Panc1 (cell line): Measurements from ENCODE around the gene HOXA5. TPM values are rescaled to one million over a fixed set of nuclear protein-coding genes. Genes with fewer than 3 reads are reported as not detected.

ENCODE experiments used
- ATAC-seq: fragments of 200-7000 bp; cut with Tn5 transposase; 2 replicates; pipeline ENCODE4 v1.9.1; 2020; ENCODE audit warnings: mild to moderate bottlenecking, moderate library complexity
- BruUV-seq: library from RNA; stranded (reverse); fragments of 400-500 nt; replicated peaks from 2 replicates; lab custom pipeline; 2021; lab: Mats Ljungman, UMichigan
- CTCF ChIA-PET: fragments of 300-600 bp; sonication (Branson Sonifier 250); formaldehyde crosslinking; loops from one replicate; lab custom pipeline; 2022; ENCODE audit warnings: antibody characterized with exemption; lab: Charles Lee
- POLR2A ChIA-PET: fragments of 300-600 bp; sonication (Branson Sonifier 250); formaldehyde crosslinking; loops from one replicate; lab custom pipeline; 2022; ENCODE audit warnings: antibody characterized with exemption; lab: Charles Lee
- DNase-seq: peaks from one replicate; pipeline ENCODE4 v3.0.0-alpha.2; 2010; ENCODE audit warnings: low read depth, low spot score
- H3K27ac ChIP-seq: 2 replicates; pipeline ENCODE4 v1.5.1; 2011; ENCODE audit warnings: mild to moderate bottlenecking, low read length, inconsistent platforms
- H3K27me3 ChIP-seq: fragments of 200-500 bp; sonication (Bioruptor generic); 2 replicates; pipeline ENCODE4 v1.6.0; 2014; ENCODE audit warnings: low read length, inconsistent platforms; ENCODE audit not compliant: control insufficient read depth, insufficient read depth
- H3K36me3 ChIP-seq: fragments of 200-500 bp; sonication (Bioruptor generic); 2 replicates; pipeline ENCODE4 v1.5.1; 2014; ENCODE audit warnings: inconsistent platforms, mild to moderate bottlenecking, low read length, moderate library complexity; ENCODE audit not compliant: control insufficient read depth, insufficient read depth
- H3K4me1 ChIP-seq: 2 replicates; pipeline ENCODE4 v1.5.1; 2011; ENCODE audit warnings: inconsistent platforms, mild to moderate bottlenecking, low read length, moderate library complexity; ENCODE audit not compliant: control insufficient read depth, insufficient read depth
- H3K4me3 ChIP-seq, 2 experiments: 2 replicates each; pipeline ENCODE4 v1.5.1; 2011 to 2012; ENCODE audit warnings: low read depth in 2 of 2, low read length in 2 of 2, mild to moderate bottlenecking in 2 of 2, inconsistent platforms in 1 of 2, moderate library complexity in 1 of 2
- H3K9me3 ChIP-seq: fragments of 200-500 bp; sonication (Bioruptor generic); 2 replicates; pipeline ENCODE4 v1.5.1; 2014; ENCODE audit warnings: low read depth, mild to moderate bottlenecking, inconsistent platforms, low read length, moderate library complexity; ENCODE audit not compliant: control insufficient read depth, insufficient read depth
- POLR2AphosphoS5 ChIP-seq: IDR thresholded peaks from 2 replicates; pipeline ENCODE4 v1.6.1; 2012; ENCODE audit warnings: mild to moderate bottlenecking, low read depth, low read length, moderate library complexity
- REST ChIP-seq, 2 experiments: IDR thresholded peaks; 2 replicates each; pipeline ENCODE4 v1.6.1; 2011 to 2012; ENCODE audit warnings: low read depth in 2 of 2, control low read depth in 1 of 2, low read length in 1 of 2, mild to moderate bottlenecking in 1 of 2, moderate library complexity in 1 of 2; ENCODE audit not compliant: insufficient read depth in 1 of 2
- SIN3A ChIP-seq: IDR thresholded peaks from 2 replicates; pipeline ENCODE4 v1.6.1; 2012; ENCODE audit warnings: low read depth, mild to moderate bottlenecking, low read length, moderate library complexity, borderline replicate concordance; ENCODE audit not compliant: insufficient read depth
- TCF7L2 ChIP-seq: IDR thresholded peaks from 2 replicates; pipeline ENCODE4 v1.6.1; 2011; ENCODE audit warnings: mild to moderate bottlenecking, low read depth, low read length, inconsistent platforms
- in situ Hi-C: cut with HindIII; loops from 2 replicates; pipeline ENCODE4 v1.10.0; 2016; ENCODE audit warnings: low sequenced_read_pairs, low pct_unique_long_range_greater_than_20kb
- intact Hi-C: fragments of 100-400 bp; cut with micrococcal nuclease; formaldehyde crosslinking; loops from one replicate; pipeline ENCODE4 v1.10.0; 2022; ENCODE audit not compliant: unreplicated experiment
- total RNA-seq: library from RNA; stranded (reverse); gene quantifications from one replicate; pipeline ENCODE4 v1.2.1, GENCODE V29; 2021; ENCODE audit not compliant: unreplicated experiment
- TF ChIP-seq, protein P1 (sequence below): fragments of 450-650 bp; IDR thresholded peaks from 2 replicates; pipeline ENCODE4 v1.5.1; 2017; ENCODE audit warnings: mild to moderate bottlenecking

Gene HOXA5
- total RNA-seq, 1 experiment from 2014 or later: 3.9 TPM

DNA sequence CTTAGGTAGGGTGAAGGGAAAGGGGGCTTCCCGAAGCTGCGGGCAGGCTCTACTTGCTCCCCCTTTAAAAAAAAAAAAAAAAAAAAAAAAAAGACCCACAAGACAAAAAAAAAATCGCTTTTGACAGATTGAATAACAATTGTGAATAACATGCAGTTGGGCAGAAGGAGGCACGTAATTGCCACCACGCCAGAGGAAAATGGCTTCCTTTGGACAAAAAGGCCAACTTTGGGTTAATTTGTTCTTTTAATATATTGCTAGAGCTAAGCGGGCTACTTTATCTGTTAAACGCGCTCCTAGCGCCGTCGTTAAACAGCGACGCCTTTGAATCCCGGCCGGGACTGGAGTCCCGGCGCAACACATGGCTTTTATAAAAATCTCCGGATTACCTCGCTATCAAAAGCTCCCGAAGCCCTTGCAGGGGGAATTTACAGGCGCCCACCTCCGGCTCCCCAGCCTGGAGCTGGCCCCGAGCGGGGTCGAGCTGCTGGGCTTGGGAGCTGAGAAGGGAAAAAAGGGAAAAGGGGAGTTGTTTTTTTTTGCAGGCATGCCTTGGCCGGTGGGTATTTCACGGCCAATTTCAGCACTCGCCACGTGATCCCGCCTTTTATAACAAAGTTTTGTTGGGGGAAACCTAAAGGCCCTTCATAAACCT is 40.3 kb upstream of the HOXA5 start:
- no peaks in the 10 kb centered on the region for H3K27me3 ChIP-seq
- POLR2A ChIA-PET: interaction anchor here (0.7 kb wide), 1 partner anchor 35 kb away, joined by 5 read pairs; no protein-coding TSS in a partner anchor

More for the DNA sequence above, 40.3 kb upstream of the HOXA5 start:
- in situ Hi-C loops: no loop called here
- Histone ChIP-seq H3K27ac (peak overlapping the region; percentile 71), H3K36me3 (no peaks in the 10 kb centered on the region), H3K4me1 (peaks cover 22% of the 10 kb centered on the region), H3K9me3 (no peaks in the 10 kb centered on the region), H3K4me3 (peak overlapping the region; percentile 53 to 88)
- no peak for ATAC-seq
- CTCF ChIA-PET: interaction anchor here (0.5 to 0.7 kb wide), 3 partner anchors 293 to 912 kb away, joined by 3 to 13 read pairs (median 7); no protein-coding TSS in a partner anchor
- BruUV-seq: no TSS peak
- TF ChIP-seq POLR2AphosphoS5: no peak
- TF ChIP-seq, protein P1, sequence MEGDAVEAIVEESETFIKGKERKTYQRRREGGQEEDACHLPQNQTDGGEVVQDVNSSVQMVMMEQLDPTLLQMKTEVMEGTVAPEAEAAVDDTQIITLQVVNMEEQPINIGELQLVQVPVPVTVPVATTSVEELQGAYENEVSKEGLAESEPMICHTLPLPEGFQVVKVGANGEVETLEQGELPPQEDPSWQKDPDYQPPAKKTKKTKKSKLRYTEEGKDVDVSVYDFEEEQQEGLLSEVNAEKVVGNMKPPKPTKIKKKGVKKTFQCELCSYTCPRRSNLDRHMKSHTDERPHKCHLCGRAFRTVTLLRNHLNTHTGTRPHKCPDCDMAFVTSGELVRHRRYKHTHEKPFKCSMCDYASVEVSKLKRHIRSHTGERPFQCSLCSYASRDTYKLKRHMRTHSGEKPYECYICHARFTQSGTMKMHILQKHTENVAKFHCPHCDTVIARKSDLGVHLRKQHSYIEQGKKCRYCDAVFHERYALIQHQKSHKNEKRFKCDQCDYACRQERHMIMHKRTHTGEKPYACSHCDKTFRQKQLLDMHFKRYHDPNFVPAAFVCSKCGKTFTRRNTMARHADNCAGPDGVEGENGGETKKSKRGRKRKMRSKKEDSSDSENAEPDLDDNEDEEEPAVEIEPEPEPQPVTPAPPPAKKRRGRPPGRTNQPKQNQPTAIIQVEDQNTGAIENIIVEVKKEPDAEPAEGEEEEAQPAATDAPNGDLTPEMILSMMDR: no peak
- TF ChIP-seq TCF7L2: no peak; the same call in 1 of the 2 replicates
- TF ChIP-seq REST (IDR thresholded peaks at IDR 0.05; ENCODE audit: insufficient read depth in 1 of 2, low read depth in 2 of 2, low read length in 1 of 2): no peak
- no peak for TF ChIP-seq SIN3A
- no peak for DNase-seq
- intact Hi-C loops: no loop called here
